Stimulated activated CD8-positive, alpha-beta memory T cell treated with anti-CD3 and anti-CD28 coated beads, Interleukin-15, amount 100 ng/mL, for 48 hours (primary cell): ENCODE data around the gene C4orf50.

ENCODE experiments used
- DNase-seq, 2 donors: peaks; one replicate each; pipeline ENCODE4 v3.0.0-alpha.2; 2020; ENCODE audit warnings: low read depth in 2 of 2

The C4orf50 gene

GRCh38 chr4:6043843-6044242 is 25.6 kb upstream of the C4orf50 start:
- DNase-seq = no peak

GRCh38 chr4:6043188-6043587 is 25.0 kb upstream of the C4orf50 start:
- no peak for DNase-seq

GRCh38 chr4:6042293-6043063 is 24.2 kb upstream of the C4orf50 start:
- DNase-seq = no peak

GRCh38 chr4:6041800-6042199 is 23.6 kb upstream of the C4orf50 start:
- no peak for DNase-seq

- no peak for DNase-seq
These were observed 20.5 kb upstream of the C4orf50 start for GRCh38 chr4:6038711-6039110.

GRCh38 chr4:6035786-6036185 is 17.6 kb upstream of the C4orf50 start:
- DNase-seq = no peak

- DNase-seq = no peak
These were observed 15.2 kb upstream of the C4orf50 start for GRCh38 chr4:6033381-6033780.

- DNase-seq = no peak
These were observed 14.3 kb upstream of the C4orf50 start for GRCh38 chr4:6032249-6033244.

- no peak for DNase-seq
These were observed 13.6 kb upstream of the C4orf50 start for GRCh38 chr4:6031846-6032245.

GRCh38 chr4:6030679-6031078 is 12.4 kb upstream of the C4orf50 start:
- DNase-seq = no peak

GRCh38 chr4:6029254-6029653 is 11.0 kb upstream of the C4orf50 start:
- DNase-seq = no peak

- DNase-seq = no peak
These were observed 9.9 kb upstream of the C4orf50 start for GRCh38 chr4:6028168-6028567.

- no peak for DNase-seq
These were observed 9.2 kb upstream of the C4orf50 start for GRCh38 chr4:6027392-6027791.

- DNase-seq = no peak
These were observed 6.2 kb upstream of the C4orf50 start for GRCh38 chr4:6024313-6024960.

GRCh38 chr4:6023731-6024130 is 5.5 kb upstream of the C4orf50 start:
- no peak for DNase-seq

- DNase-seq = no peak
These were observed 4.5 kb upstream of the C4orf50 start for GRCh38 chr4:6022607-6023288.

- DNase-seq = no peak
These were observed 3.8 kb upstream of the C4orf50 start for GRCh38 chr4:6021831-6022606.

GRCh38 chr4:6020613-6021012 is 2.4 kb upstream of the C4orf50 start:
- no peak for DNase-seq

- no peak for DNase-seq
These were observed 1.4 kb upstream of the C4orf50 start for GRCh38 chr4:6019316-6020263.

- DNase-seq = no peak
These were observed 431 bp downstream of the C4orf50 start for GRCh38 chr4:6017800-6018199.
